CD4-positive, alpha-beta T cell treated with Interleukin-17A for 1 hour (primary cell): Measurements from ENCODE around the gene TNS3.

Experiments used
- DNase-seq: peaks from one replicate; pipeline ENCODE4 v3.0.0-alpha.2; 2020

Gene TNS3

DNA sequence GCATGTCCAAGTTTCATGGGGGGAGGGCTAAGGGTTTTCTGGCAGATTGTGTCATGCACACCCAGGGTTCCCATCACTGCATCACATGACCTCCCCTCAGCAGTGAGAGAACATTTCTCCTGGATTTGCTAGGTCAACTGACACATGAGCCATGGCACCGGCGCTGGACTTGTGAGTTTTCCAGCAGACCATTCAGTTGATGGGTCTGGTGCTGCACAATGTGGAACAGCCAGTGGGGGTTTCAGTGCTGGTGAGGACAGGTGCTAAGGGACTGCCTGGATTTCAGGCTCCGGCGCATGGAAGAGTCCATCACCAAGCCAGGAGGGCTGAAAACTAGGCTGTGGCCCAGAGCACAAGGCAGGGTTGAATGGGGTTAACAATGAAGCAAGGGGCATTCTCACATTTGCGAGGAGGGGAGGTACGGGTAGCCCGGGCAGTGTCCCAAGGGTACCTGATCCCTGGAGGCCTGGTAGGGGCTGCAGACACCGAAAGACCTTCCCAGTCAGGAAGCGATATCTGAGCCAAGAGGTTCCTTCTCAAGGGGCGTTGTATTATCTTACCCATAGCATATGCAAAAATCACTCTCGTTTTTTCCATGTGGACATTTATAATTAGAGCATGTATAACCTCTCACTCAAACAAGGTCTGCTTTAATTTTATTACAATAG lies 203.0 kb downstream of the TNS3 start:
- no peak for DNase-seq

DNA sequence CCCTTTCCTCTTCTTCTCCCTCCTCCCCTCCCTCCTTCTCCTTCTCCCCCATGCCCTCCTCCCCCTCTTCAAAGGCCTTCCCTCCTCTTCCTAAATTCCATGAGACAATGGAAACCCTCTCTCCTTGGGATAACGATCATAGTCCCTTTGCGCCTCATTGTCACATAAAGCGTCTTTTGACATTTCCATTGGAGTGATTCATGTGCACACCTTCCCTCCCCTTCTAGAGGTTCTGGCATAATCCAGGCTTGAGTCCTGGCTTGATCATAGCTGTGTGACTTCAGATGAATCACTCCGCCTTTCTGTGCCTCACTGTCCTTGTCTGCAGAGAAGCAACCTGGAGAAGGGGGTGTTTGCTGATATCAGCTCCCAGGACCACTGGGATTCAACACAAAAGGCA lies 204.2 kb downstream of the TNS3 start:
- DNase-seq, result no peak

DNA sequence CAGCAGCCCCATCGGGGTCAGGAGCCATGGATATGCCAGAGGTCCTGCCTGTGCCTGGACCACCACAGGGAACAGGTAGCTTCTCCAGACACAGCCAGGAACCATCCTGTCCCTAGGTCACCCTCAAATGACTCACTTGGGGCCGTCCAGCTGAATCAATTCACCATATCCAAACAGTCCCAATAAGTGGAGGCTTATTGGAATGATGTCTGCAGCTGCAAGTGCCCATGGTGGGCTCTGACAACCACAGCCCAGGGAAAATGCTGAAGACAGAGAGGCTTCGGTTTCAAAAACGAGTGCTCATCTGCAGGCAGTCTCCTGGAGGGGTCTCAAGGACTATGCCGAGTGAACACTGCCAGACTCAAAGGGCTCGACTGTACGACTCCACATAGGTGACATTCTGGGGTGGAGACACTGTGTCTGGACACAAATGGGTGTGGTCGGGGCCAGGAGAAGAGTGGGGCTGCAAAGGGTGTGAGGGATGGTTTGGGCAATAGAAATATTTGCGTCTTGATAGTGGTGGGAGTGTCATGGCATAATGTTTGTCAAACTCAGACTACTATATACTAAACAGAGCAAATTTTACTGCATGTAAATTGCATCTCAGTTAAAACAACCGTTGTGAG lies 204.8 kb downstream of the TNS3 start:
- DNase-seq, result no peak

DNA sequence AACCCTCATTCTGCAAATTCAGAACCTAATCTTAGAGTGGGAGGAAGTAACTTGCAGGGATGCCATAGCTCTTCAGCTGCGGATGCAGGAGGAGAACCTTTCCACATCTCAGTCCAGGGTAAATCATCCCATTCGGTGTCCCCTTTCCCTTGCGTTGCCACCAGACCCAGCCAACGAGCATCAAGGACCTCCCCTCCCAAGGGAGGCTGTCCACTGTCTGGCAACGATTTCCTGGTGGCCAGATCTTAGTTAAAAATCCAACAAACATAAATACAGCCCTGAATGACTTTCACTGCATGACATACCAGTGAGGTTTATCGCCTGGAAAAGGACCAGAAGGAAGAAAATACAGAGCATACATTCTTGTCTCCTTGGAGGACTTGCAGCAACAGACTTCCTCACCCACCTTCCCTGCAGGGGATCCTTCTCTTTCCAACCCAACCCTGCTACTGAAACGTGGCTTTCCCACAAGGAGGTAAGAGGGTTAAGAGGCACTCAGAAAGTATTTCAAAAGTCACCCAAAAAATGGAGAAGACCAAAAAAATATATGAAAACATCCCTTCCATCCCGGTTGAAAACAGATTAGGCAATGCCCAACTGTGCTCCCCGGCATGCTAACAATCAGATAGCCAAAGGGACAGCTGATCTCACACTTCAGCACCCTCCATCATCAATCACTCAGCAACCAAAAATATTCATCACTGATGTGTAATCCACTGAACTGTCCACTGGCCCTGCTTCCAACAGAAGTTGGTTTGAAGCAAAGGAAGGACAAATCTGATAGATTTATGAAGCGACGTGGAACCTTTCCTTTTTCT lies 206.6 kb downstream of the TNS3 start:
- DNase-seq, result no peak

DNA sequence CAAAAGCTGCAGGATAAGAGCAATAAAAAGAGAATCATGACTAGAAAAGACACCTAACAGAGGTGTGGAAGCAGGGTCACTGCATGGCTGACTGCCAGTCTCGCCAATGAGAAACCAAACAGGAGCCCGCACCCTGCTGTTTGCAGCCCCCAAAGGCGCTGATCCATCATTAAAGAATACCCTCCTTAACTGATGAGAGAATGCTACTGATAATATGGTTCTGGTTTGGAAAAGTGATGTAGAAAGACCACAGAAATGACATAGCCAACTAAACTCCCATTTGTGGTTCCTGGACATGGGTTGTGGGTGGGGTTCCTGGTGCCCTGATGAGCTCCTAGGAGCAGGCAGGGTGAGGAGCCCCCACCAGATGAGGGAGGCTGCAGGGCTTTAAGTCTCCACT lies 207.4 kb downstream of the TNS3 start:
- no peak for DNase-seq

DNA sequence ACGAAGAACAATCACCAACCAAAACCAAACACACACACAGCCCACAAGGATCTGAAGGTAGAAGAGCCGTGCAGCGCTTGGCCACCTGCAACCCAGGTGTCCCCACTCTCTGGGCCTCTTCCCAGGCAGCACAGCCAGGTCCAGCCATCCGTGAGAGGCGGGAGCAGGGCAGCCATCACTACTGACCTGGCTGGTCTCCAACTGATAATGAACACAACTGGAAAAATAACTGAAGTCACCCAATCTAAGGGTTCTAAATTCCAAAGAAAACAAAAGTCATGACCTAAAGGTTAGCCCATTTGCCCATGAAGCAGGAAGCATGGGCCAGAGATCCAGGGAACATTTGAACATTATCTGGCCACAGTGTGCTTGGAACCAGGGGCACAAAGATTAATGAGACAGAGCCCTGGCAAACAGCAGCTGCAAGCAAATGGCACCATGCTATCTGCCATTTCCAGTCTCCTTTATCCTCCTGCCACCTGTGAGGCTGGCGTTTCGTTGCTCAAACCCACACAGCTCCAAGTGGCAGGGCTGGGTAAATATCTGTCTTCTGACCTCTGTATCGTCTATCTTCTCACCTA lies 207.9 kb downstream of the TNS3 start:
- no peak for DNase-seq

DNA sequence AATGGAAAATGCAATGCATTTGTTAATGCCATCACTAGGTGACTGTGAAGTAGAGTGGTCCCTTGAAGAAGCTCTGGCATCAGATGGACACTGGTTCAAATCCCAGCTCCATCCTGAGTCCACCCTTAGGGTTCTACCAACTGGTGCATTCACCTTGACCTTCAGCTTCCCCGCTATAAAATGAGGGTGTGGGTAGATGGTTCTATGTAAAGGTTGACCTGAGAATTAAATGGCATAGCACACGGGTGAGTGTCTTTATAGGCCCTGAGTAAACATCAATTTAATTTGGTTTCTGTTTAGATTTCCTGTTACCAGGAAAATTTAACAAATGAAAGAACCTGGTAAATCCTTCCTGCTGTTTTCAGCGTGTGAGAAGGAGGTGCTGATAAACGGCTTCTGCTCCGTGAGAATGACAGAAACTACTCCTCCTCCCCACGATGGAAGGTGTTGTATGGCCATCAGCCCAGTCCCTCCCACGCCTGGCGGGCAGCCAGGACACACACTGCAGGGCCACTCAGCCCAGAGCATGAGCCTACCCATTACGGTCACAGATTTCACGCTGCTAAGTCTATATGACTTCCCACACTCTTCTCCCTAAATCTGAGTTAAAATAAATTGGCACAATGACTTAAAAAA lies 210.1 kb downstream of the TNS3 start:
- no peak for DNase-seq

DNA sequence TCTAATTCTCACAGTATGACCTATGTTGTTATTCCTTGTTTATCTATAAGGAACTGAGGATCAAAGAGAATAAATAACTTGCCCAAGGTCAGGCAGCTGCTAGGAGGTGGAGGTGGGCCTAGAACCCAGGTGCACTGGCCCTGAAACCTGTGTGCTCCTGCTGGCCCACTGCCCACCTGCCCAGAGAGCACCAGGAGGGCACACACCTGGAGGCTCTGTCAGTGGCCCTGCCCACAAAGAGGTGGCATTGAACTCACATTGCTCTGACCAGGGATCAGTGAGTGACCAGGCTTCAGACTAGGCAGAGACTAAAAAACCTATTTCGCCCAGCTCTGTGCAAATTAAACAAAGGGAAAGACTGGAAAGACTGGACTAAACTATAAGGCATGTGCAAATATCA lies 210.6 kb downstream of the TNS3 start:
- no peak for DNase-seq

DNA sequence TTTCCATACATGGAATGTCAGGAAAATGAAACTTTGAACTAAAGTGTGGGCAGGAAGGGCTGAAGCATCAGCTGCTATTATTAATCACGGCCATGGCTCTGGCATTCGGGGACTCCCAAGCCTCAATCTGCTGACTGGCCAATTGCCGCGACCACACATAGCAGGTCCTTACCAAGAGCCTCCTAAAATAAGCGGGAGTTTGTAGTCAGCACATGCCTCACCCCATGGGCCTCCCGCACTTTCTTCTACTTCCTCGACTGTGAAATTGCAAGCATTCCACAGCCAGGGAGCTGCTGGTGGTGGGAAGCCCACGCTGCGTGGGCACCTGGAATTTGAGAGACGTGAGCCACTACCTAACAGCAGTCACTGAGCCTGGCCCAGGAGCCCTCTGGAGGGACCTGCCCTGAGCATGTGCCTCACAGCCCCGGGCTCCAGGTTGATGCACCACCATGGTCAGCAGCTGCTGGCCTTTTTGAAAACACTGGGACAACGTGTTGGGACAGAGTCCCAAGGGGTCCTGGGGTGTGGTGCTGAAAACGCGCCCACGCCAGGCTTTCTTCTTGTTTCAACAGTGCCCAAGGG lies 211.4 kb downstream of the TNS3 start:
- no peak for DNase-seq

DNA sequence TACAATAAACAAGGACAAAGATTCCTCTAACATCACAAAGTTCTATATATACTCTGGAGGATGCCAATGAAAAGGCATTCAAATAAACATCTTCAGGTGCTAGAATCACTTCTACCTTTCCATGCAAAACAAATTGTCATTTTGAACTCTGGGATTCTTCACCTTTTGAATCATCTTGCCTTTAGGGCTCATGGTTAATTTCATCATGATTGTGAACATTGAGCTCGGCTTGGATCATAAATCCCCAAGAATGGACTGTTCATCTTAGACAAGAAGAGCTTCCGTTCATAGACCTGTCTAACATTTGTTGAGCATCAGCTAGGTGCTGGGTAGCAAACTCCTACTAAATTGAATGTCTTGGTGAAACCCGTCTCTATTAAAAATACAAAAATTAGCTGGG lies 212.2 kb downstream of the TNS3 start:
- DNase-seq, result no peak

DNA sequence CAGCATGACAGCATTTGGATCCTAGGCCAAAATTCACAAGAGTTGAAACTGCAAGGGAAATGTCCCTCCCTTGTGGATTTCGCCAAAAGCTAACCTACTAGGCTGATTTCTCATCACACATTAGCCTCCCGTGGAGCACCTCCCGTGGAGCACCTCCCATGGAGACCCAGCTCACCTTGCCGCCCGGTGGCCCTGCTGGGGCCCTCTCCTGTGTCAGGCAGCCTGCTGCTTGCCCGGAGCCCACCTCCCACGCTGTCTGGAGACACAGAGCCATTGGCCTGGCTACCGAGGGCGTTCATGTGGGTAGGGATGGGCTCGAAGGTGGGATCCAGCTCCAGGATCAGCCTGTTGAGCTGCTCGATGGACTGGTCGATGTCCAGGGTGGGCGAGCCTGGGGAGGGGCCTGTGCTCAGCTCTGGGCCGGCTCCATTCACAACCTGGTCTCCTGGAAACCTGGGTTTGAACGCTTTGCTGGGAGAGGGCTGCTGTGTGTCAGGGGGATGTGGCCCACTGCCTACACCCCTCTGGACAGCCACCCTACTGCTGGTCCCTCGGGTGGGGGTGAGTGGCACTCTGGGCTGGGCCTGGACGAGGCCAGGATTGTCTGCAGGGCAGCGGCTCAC lies 213.6 kb downstream of the TNS3 start:
- DNase-seq, result no peak

DNA sequence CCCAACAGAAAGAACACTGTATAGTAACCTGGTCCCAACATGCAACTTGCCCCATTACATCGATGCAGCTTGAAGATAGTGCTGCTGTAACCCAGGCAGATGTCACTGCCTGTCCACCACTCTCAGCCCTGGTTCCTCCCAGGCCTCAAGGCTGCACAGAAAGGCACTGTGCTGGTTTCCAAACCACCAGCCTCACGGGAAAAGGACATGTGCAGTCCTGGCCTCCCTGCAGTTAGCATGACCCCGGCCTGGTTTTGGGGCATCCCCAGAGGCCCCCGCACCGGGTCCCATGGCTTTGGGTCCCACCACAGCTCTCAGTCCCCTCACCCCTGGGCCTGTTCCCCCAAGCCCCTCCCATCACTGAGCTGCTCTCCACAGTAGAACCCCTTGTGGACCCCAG lies 214.5 kb downstream of the TNS3 start:
- no peak for DNase-seq

DNA sequence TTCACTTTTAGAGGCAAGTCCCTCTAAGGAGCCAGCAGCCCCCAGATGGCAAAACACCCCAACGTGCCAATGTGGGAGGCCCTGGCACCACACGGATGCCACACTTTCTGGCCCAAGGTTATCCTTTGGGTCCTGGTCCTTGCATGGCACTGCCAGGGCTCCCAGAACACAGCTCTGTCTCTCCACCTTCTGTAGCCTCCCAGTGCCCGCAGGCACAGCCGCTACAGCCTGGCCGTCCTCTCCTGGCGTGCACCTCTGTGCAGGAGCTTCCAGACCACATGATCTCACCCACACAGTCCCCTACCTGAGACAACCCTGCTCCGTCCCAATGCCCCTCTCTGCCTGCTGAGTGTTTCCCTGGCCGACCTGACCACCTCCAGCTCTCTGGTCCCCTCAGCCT lies 215.0 kb downstream of the TNS3 start:
- no peak for DNase-seq

DNA sequence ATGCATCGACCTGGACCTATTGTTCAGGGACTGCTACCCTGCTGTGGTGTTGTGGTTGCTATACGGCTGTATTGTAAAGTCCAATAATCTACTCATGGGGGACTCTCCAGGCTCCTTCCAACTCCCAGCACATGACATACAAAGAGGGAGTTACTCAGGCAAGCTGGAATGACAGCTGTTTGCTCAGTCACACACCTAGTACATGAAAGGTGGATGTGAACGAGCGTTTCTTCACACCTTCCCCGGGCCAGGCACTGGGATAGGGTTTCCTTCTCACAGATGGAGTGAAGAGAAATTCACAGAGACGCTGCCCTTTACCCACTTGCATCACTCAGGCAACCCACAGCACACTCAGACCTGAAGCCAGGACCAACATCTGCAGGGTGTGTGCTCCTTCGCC lies 215.7 kb downstream of the TNS3 start:
- DNase-seq, result no peak

DNA sequence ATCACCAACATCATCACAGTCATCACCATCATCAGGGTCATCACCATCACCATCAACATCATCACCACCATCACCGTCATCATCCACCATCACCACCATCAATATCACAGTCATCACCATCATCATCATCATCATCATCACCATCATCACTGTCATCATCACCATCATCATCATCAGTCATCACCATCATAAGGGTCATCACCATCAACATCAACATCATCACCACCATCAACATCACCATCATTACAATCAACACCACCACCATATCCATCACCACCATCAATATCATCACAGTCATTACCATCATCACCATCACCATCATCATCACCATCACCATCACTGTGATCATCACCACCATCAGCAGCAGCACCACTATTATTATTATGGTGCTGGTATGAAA lies 218.9 kb downstream of the TNS3 start:
- no peak for DNase-seq

DNA sequence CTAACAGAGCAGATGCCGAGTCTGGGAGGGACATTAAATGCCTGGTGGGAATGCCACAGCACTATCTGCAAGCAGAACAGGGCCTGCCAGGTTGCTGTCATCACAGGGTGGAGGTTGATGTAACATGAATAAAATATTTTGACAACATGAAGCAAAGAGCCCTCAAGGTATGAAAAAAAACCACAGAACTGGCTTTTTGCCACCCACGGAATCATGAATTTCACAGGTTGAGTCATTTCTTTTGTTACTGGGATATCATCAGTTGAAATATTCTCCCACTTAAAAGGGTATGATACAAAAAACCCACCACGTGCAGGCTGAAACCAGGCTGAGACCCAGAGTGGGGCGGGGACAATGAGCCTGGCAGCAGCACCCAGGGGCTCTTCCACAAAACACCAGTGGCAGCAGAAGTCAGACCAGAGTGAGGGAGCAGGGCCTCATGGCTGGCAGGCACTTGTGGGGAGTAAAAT lies 220.1 kb downstream of the TNS3 start:
- no peak for DNase-seq

DNA sequence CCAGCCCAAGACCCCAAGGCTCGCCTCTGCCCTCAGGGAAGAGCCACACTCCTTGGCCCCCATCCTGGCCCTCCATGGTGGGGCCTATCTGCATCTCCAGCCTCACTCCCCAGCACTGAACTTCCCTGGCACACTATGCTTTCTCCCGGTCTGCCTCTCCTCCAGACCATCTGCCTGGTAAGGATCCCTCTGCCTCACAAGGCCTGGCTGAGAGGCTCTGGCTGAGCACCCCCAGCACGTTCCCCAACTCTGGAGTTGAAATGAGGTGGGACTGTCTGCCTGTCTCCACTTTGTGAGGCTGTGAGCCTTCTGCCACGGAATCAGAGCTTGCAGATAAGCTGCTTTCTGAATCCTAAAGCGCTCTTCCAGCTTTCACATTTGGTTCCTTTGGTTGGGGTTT lies 220.7 kb downstream of the TNS3 start:
- no peak for DNase-seq

DNA sequence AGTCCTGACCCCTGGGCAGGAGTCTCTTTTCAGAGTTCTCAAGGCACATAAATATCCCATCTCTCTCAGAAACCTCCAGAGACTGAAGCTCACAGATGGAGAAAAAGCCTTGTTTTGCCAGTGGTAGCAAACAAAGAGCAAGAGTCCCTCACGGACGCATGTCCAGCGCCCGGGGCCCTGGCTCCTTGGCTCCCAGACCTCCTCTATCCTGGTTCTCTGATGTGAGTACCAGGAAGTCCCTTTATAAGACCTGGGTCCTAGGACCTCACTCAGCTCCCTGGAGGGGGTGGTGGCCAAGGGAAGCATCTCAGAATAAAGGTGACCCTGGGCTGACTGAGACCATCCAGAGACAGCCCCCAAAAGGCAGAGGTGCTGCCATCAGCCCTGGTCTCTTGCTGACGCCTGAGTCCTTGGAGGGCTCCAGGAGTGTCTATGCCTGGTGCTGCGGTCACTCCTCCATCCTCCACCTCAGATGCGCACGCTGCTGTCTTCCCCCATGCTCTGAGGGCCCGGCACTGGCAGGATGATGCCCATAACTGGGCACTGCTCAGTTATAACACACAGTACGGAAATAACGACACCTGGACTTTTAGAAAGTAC lies 221.5 kb downstream of the TNS3 start:
- DNase-seq, result no peak

DNA sequence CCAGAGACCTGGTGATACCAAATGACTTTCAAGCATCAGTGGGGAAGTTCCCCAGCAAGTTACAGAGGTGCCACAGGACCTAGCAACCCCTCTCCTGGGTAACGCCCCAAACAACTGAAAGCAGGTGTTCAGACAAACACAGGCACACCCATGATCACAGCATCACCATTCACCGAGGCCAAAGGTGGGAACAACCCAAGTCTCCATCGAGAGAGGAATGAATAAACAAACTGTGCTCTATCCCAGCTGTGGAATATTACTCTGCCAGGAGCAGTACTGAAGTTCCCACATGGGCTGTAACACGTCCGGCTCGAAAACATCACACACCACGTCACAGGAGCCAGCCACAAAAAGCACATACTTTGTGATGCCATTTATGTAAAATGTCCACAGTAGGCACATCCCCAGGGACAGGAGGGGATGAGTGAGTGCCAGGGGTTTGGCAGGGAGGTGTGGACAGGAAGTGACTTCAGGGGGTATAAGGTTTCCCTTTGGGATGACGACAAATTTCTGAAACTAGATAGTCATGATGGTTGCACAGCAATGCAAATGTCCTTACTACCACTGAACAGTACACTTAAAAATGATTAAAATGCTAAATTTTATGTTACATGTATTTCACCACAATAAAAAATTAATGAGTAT lies 222.8 kb downstream of the TNS3 start:
- DNase-seq, result no peak

DNA sequence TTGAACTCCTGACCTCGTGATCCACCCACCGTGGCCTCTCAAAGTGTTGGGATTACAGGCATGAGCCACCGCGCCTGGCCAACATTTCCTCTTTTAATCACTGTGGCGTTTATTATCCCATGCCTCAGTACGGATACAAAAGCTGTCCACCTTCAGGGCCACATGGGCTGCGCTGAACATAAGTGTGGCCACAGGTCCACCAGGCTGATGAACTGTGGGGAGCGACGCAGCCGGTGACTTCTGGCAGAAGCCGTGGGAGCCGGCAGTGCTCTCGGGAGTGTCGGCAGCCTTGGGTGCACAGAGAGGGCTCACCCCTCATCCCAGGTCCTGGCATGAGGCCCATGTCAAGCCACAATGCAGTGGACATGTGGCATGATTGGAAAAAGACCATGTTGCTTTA lies 223.6 kb downstream of the TNS3 start:
- DNase-seq, result no peak

DNA sequence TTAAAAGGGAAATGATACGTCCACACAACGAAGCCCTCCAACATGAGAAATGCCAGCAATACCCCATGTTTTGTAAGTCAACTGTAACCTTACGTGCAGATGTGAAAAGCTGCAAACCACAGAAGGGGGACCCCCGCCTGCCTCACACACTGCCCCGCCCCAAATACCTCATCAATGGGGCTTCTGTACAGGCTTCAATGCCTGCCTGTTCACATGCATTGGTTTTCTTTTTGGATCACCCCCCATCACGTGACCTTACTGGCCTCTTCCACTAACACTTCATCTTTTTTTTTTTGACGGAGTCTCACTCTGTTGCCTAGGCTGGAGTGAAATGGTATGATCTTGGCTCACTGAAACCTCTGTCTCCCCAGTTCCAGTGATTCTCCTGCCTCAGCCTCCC lies 224.0 kb downstream of the TNS3 start:
- DNase-seq, result no peak

DNA sequence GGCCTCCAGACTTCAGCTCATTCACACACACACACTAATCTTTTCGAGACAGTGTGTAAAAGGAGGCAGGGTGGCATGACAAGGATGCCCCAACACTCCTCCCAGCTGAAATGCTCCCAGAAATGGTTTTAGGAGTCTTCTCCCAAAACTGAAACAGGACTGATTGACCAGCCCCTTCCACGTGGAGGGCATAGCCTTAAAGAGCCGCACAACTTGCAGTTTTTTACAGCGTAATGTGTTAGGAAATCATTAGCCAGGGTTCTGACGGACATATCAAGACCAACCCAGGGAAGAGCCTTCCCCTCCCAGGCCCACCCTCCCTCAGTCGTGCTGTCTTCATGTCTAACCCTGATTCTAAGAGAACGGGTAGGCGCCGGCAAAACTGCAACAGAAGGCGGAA lies 224.6 kb downstream of the TNS3 start:
- DNase-seq, result no peak
